ENCODE results near the gene IL20.

The IL20 gene

GRCh38 chr1:206898089-206898914 lies 32.9 kb downstream of the IL20 start:
- Histone ChIP-seq H3K36me3 (ENCODE audit: control insufficient read depth, insufficient read depth, low read length) (no peaks in the 10 kb centered on the region), H3K9me3 (ENCODE audit: control insufficient read depth, low read length) (no peaks in the 10 kb centered on the region), H3K27me3 (ENCODE audit: control insufficient read depth, insufficient read depth, low read length, poor library complexity, severe bottlenecking) (no peaks in the 10 kb centered on the region), H3K4me3 (ENCODE audit: insufficient read depth, low read depth, low read length) (no peak overlapping the region), H3K27ac (ENCODE audit: insufficient read depth, low read depth, low read length, poor library complexity, severe bottlenecking) (no peak overlapping the region), H3K4me1 (ENCODE audit: control insufficient read depth, insufficient read depth, low read length) (no peaks in the 10 kb centered on the region)
- 79 to 82% methylated on average over 11 of the region's 11 CpGs for WGBS, 2 experiments

GRCh38 chr1:206898915-206899431 lies 33.5 kb downstream of the IL20 start:
- Histone ChIP-seq H3K9me3 (ENCODE audit: control insufficient read depth, low read length) (no peaks in the 10 kb centered on the region), H3K27me3 (ENCODE audit: control insufficient read depth, insufficient read depth, low read length, poor library complexity, severe bottlenecking) (no peaks in the 10 kb centered on the region), H3K4me3 (ENCODE audit: insufficient read depth, low read depth, low read length) (no peak overlapping the region), H3K27ac (ENCODE audit: insufficient read depth, low read depth, low read length, poor library complexity, severe bottlenecking) (no peak overlapping the region), H3K4me1 (ENCODE audit: control insufficient read depth, insufficient read depth, low read length) (no peaks in the 10 kb centered on the region), H3K36me3 (ENCODE audit: control insufficient read depth, insufficient read depth, low read length) (no peaks in the 10 kb centered on the region)
- WGBS, 2 experiments, result 90 to 91% methylated on average over 13 of the region's 13 CpGs

GRCh38 chr1:206899717-206900116 lies 34.3 kb downstream of the IL20 start:
- H3K36me3 ChIP-seq (ENCODE audit: control insufficient read depth, insufficient read depth, low read length), result no peaks in the 10 kb centered on the region
- no peak overlapping the region for H3K4me3 ChIP-seq (ENCODE audit: insufficient read depth, low read depth, low read length)
- no peaks in the 10 kb centered on the region for H3K27me3 ChIP-seq (ENCODE audit: control insufficient read depth, insufficient read depth, low read length, poor library complexity, severe bottlenecking)
- H3K27ac ChIP-seq (ENCODE audit: insufficient read depth, low read depth, low read length, poor library complexity, severe bottlenecking), result no peak overlapping the region
- H3K9me3 ChIP-seq (ENCODE audit: control insufficient read depth, low read length), result no peaks in the 10 kb centered on the region
- 84 to 85% methylated on average over 5 of the region's 5 CpGs for WGBS, 2 experiments
- no peaks in the 10 kb centered on the region for H3K4me1 ChIP-seq (ENCODE audit: control insufficient read depth, insufficient read depth, low read length)

GRCh38 chr1:206900149-206900548 lies 34.7 kb downstream of the IL20 start:
- H3K4me3 ChIP-seq (ENCODE audit: insufficient read depth, low read depth, low read length), result no peak overlapping the region
- H3K27me3 ChIP-seq (ENCODE audit: control insufficient read depth, insufficient read depth, low read length, poor library complexity, severe bottlenecking), result no peaks in the 10 kb centered on the region
- no peaks in the 10 kb centered on the region for H3K36me3 ChIP-seq (ENCODE audit: control insufficient read depth, insufficient read depth, low read length)
- no peak overlapping the region for H3K27ac ChIP-seq (ENCODE audit: insufficient read depth, low read depth, low read length, poor library complexity, severe bottlenecking)
- no peaks in the 10 kb centered on the region for H3K9me3 ChIP-seq (ENCODE audit: control insufficient read depth, low read length)
- WGBS, 2 experiments, result 93% methylated on average over 7 of the region's 7 CpGs
- H3K4me1 ChIP-seq (ENCODE audit: control insufficient read depth, insufficient read depth, low read length), result no peaks in the 10 kb centered on the region

- no peaks in the 10 kb centered on the region for H3K36me3 ChIP-seq (ENCODE audit: control insufficient read depth, insufficient read depth, low read length)
- no peaks in the 10 kb centered on the region for H3K9me3 ChIP-seq (ENCODE audit: control insufficient read depth, low read length)
- H3K27me3 ChIP-seq (ENCODE audit: control insufficient read depth, insufficient read depth, low read length, poor library complexity, severe bottlenecking), result no peaks in the 10 kb centered on the region
- no peak overlapping the region for H3K4me3 ChIP-seq (ENCODE audit: insufficient read depth, low read depth, low read length)
- no peaks in the 10 kb centered on the region for H3K4me1 ChIP-seq (ENCODE audit: control insufficient read depth, insufficient read depth, low read length)
- 90 to 91% methylated on average over 5 of the region's 6 CpGs for WGBS, 2 experiments
- H3K27ac ChIP-seq (ENCODE audit: insufficient read depth, low read depth, low read length, poor library complexity, severe bottlenecking), result no peak overlapping the region
Observed at GRCh38 chr1:206901944-206902343, 36.5 kb downstream of the IL20 start.

DNA sequence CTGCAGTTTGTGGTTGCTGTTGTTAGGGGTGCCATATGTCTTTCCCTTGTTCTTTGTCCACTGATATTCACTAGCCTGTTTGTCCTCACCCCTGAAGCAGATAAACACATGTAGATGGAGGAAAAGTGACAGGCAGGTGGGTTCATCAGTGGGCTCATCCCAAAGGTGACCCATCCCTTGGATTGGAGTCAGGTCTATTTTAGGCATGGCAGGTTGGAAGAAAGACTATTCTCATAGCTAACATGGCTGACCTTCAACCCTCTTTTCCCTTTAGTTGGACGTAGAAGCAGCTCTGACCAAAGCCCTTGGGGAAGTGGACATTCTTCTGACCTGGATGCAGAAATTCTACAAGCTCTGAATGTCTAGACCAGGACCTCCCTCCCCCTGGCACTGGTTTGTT lies 37.3 kb downstream of the IL20 start:
- 83 to 91% methylated on average over 1 of the region's 1 CpG for WGBS, 2 experiments
- Histone ChIP-seq H3K9me3 (ENCODE audit: control insufficient read depth, low read length) (no peaks in the 10 kb centered on the region), H3K4me1 (ENCODE audit: control insufficient read depth, insufficient read depth, low read length) (no peaks in the 10 kb centered on the region), H3K27me3 (ENCODE audit: control insufficient read depth, insufficient read depth, low read length, poor library complexity, severe bottlenecking) (peaks cover 5% of the 10 kb centered on the region), H3K36me3 (ENCODE audit: control insufficient read depth, insufficient read depth, low read length) (no peaks in the 10 kb centered on the region), H3K27ac (ENCODE audit: insufficient read depth, low read depth, low read length, poor library complexity, severe bottlenecking) (no peak overlapping the region), H3K4me3 (ENCODE audit: insufficient read depth, low read depth, low read length) (no peak overlapping the region)

DNA sequence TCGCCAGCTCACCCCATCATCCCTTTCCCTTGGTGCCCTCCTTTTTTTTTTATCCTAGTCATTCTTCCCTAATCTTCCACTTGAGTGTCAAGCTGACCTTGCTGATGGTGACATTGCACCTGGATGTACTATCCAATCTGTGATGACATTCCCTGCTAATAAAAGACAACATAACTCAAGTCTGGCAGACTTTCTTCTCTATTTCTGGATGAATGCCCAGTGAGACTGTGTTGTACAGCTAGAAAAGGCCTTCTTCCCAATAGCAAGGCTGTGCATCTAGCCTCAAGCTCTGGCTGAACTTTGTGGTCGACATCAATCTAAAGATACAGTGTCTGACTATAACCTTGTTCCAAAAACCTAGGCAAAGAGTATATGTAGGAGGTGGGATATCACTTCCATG lies 38.3 kb downstream of the IL20 start:
- no peak overlapping the region for H3K4me3 ChIP-seq (ENCODE audit: insufficient read depth, low read depth, low read length)
- no peaks in the 10 kb centered on the region for H3K4me1 ChIP-seq (ENCODE audit: control insufficient read depth, insufficient read depth, low read length)
- 84 to 90% methylated on average over 2 of the region's 2 CpGs for WGBS, 2 experiments
- H3K27ac ChIP-seq (ENCODE audit: insufficient read depth, low read depth, low read length, poor library complexity, severe bottlenecking), result no peak overlapping the region
- no peaks in the 10 kb centered on the region for H3K9me3 ChIP-seq (ENCODE audit: control insufficient read depth, low read length)
- peaks cover 15% of the 10 kb centered on the region for H3K27me3 ChIP-seq (ENCODE audit: control insufficient read depth, insufficient read depth, low read length, poor library complexity, severe bottlenecking)
- H3K36me3 ChIP-seq (ENCODE audit: control insufficient read depth, insufficient read depth, low read length), result no peaks in the 10 kb centered on the region

- H3K4me3 ChIP-seq (ENCODE audit: insufficient read depth, low read depth, low read length), result no peak overlapping the region
- no peaks in the 10 kb centered on the region for H3K9me3 ChIP-seq (ENCODE audit: control insufficient read depth, low read length)
- 89 to 91% methylated on average over 10 of the region's 10 CpGs for WGBS, 2 experiments
- no peak overlapping the region for H3K27ac ChIP-seq (ENCODE audit: insufficient read depth, low read depth, low read length, poor library complexity, severe bottlenecking)
- H3K4me1 ChIP-seq (ENCODE audit: control insufficient read depth, insufficient read depth, low read length), result no peaks in the 10 kb centered on the region
- H3K27me3 ChIP-seq (ENCODE audit: control insufficient read depth, insufficient read depth, low read length, poor library complexity, severe bottlenecking), result peaks cover 24% of the 10 kb centered on the region
- H3K36me3 ChIP-seq (ENCODE audit: control insufficient read depth, insufficient read depth, low read length), result no peaks in the 10 kb centered on the region
Observed at GRCh38 chr1:206904423-206905142, 39.2 kb downstream of the IL20 start.

DNA sequence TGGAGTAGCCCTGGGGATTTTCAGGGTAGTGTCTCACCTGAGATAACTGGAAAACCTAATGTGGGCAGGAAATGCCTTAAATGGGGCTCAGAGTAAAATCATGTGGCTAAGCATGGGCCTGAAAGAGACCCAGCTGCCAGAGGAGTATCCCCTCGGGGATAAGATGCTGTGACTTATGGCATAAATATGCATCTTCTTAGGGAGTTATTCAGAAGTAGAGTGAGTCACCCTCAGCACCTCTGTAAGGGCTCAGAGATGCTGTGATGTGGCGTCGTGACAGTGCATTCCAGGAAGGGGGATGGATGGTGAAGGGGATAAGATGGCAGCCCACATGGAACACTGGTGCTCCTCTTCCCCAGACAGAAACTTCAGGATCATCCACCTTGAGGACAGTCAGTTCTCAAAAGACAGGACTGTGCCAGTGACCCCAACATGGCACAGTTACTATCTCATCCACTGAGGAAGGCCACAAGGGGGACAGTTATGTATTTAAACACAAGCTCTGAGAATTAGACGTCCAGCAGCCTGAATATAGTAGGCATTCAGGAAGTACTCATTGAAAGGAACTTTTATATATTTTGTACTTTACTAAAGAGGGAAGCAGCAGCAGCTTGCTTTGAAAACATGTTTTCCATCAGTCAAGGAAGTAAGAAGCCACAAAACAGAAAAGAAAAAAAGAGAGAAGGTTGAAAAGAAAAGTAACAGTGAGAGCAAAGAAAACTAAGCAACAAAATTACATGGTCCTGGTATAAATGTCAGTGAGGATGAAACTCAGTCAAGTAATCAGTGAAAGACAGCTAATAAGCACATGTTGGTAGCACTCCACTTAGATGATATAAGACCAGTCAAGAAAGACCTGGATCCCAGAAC lies 40.1 kb downstream of the IL20 start:
- Histone ChIP-seq H3K27ac (ENCODE audit: insufficient read depth, low read depth, low read length, poor library complexity, severe bottlenecking) (no peak overlapping the region), H3K36me3 (ENCODE audit: control insufficient read depth, insufficient read depth, low read length) (no peaks in the 10 kb centered on the region), H3K9me3 (ENCODE audit: control insufficient read depth, low read length) (no peaks in the 10 kb centered on the region), H3K27me3 (ENCODE audit: control insufficient read depth, insufficient read depth, low read length, poor library complexity, severe bottlenecking) (peaks cover 34% of the 10 kb centered on the region), H3K4me1 (ENCODE audit: control insufficient read depth, insufficient read depth, low read length) (no peaks in the 10 kb centered on the region), H3K4me3 (ENCODE audit: insufficient read depth, low read depth, low read length) (no peak overlapping the region)
- WGBS, 2 experiments, result 64 to 86% methylated on average over 4 of the region's 4 CpGs

Measured in ectodermal cell (in vitro differentiated cells).